ENCODE results near the gene RALGAPA2.

GRCh38 chr20:20423117-20423516 is 289.3 kb downstream of the RALGAPA2 start:
- TF ChIP-seq CTCF (IDR thresholded peaks at IDR 0.05; ENCODE audit: low read length) (no peak), EZH2 (IDR thresholded peaks at IDR 0.05; ENCODE audit: borderline replicate concordance, low read length) (no peak)

Data from OCI-LY1 (cell line).